Right cardiac atrium (tissue), 5 donors: ENCODE data around the gene SCARF1. TPM values are rescaled to one million over a fixed set of nuclear protein-coding genes. Genes with fewer than 3 reads are reported as not detected.

Source experiments
- ATAC-seq, 2 donors: fragments of 200-7000 bp; cut with Tn5 transposase; one replicate each; pipeline versions ENCODE4 v1.8.0 to v1.9.1; 2020; ENCODE audit warnings: moderate library complexity in 2 of 2, mild to moderate bottlenecking in 1 of 2
- DNase-seq, 3 donors: peaks; one replicate each; pipeline ENCODE4 v3.0.0-alpha.2; 2020
- H3K27ac ChIP-seq: one replicate; pipeline ENCODE4 v1.5.1; 2013; ENCODE audit warnings: mild to moderate bottlenecking, low read length, control low read depth, moderate library complexity
- H3K27me3 ChIP-seq: one replicate; pipeline ENCODE4 v1.6.1; 2013; ENCODE audit not compliant: control insufficient read depth, insufficient read depth
- H3K4me1 ChIP-seq: one replicate; pipeline ENCODE4 v1.6.1; 2013; ENCODE audit warnings: low read length; ENCODE audit not compliant: control insufficient read depth, insufficient read depth
- H3K4me3 ChIP-seq: one replicate; pipeline ENCODE4 v1.5.1; 2013; ENCODE audit warnings: low read length, control low read depth
- H3K9me3 ChIP-seq: one replicate; pipeline ENCODE4 v1.6.1; 2013; ENCODE audit warnings: low read length; ENCODE audit not compliant: control insufficient read depth
- WGBS: extraction: QIAGEN DNeasy Blood & Tissue Kit; methylation state at CpG from one replicate; pipeline ENCODE4 v1.1.7; 2013; 5-methylcytosine and 5-hydroxymethylcytosine counted together
- intact Hi-C, 4 donors: fragments of 100-400 bp; cut with DNase I; formaldehyde crosslinking; loops; one replicate each; pipeline versions ENCODE4 v1.11.0 to v1.14.0; 2022 to 2023
- polyA plus RNA-seq: library from polyadenylated mRNA; stranded (reverse); fragments of 200-250 nt; gene quantifications from one replicate; pipeline ENCODE4 v1.2.3, GENCODE V29; 2013
- total RNA-seq, 4 donors: library from RNA; stranded (reverse); fragmentation: NEBNext Ultra II Directional; extraction: Animal tissue kit (Norgen Biotek cat#: 25700); gene quantifications; one replicate each; pipeline ENCODE4 v1.2.1, GENCODE V29; 2021
- donor health status: healthy with polysubstance abuse.
- donor health status: DM: no; HTN: yes; CAD: no.
- donor health status: DM: no; HTN: no; CAD: no.
- donor health status: DM: no; HTN: yes; CAD: no; lungs with severe emphysema.
- donor health status: DM: yes; HTN: yes; CAD: no.

The SCARF1 gene
- total and polyA plus RNA-seq, 5 donors = 7.7 to 15.6 (median 12.4) TPM

DNA sequence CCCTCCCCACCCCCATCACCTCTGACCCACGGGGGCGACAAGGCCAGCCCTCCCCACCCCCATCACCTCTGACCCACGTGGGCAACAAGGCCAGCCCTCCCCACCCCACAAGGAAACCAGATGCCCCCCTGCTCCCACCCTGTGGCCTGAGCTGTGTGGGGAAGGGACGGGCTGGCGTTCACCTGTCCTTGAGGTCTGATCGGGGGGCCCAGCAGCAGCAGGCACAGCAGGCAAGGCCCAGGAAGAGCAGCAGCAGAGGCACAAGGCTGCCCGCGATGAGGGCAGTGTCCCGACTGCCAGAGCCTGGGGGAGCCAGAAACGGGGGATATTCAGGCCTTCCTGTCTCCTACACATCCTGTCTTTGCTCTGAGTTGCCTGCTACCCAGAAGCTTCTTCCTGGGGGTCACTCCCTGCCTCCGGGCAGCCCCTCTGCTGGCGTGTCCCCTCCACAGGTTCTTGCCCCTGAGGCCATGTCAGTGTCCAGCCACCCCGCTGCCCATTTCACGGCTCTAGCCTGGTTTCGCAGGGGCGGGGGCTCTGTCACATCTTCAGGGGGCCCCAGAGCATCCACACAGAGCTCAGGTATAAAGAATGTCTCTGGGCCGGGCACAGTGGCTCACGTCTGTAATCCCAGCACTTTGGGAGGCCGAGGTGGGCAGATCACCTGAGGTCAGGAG, 6.8 kb downstream of the SCARF1 start:
- Histone ChIP-seq H3K4me1 (no peaks in the 10 kb centered on the region), H3K27me3 (no peaks in the 10 kb centered on the region), H3K4me3 (no peak overlapping the region), H3K27ac (no peak overlapping the region), H3K9me3 (no peaks in the 10 kb centered on the region)
- ATAC-seq (no peak), DNase-seq (peak in 1 of 3 donors; percentile 68)
- 77% methylated on average over 19 of the region's 19 CpGs for WGBS
- intact Hi-C loops = no loop called here

DNA sequence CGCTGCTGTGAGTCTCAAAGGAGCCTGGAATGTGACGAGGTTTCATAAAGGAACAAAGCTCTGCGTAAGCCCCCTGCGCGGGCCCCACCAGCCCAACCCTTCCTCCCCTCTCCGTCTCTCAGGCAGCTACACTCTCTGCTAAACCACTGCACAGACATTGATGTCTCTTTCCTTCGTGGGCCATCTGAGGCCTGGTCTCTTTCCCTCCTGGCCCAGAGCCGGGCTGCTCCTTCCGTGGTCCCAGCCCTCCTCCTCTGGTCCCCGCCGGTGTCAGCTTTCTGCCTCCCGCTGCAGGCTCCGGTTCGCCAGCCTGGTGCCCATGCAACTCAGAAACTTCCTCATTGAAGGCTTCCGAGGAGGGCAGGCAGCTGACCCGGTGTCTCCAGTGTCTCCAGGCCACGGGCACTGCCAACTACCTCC, 7.4 kb downstream of the SCARF1 start:
- 80% methylated on average over 17 of the region's 17 CpGs for WGBS
- Histone ChIP-seq H3K4me1 (no peaks in the 10 kb centered on the region), H3K9me3 (no peaks in the 10 kb centered on the region), H3K4me3 (no peak overlapping the region), H3K27me3 (no peaks in the 10 kb centered on the region), H3K27ac (no peak overlapping the region)
- ATAC-seq (no peak), DNase-seq (no peak)
- intact Hi-C loops = no loop called here

DNA sequence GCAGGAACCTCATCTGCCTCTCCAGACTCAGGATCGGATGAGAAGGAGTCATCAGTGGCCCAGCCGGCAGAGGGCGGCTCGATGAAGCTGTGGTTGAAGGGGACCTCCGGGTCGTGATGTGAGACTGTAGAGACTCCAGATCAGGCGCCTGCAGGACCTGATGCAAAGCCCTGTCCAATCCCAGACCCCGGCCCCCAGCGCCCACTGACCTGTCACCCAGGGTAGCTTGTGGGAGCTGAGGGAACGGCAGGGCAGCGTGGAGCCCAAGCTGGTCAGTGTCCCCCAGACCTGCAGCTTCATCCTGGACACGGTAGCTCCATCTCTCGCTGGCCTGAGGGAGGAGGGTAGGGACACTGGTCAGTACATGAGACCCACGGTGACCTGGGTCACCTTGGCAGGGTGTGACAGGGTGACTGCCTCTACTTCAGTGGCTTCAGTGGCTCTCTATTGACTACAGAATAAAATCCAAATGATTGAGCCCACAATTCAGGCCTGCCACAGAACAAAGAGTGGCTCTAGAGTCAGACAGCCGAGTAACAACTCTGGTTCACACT, 8.7 kb downstream of the SCARF1 start:
- H3K4me3 ChIP-seq = no peak overlapping the region
- H3K9me3 ChIP-seq = no peaks in the 10 kb centered on the region
- intact Hi-C loops = no loop called here
- 86% methylated on average over 15 of the region's 15 CpGs for WGBS
- ATAC-seq (no peak), DNase-seq (peak in 1 of 3 donors; percentile 48)
- no peaks in the 10 kb centered on the region for H3K27me3 ChIP-seq
- no peak overlapping the region for H3K27ac ChIP-seq
- H3K4me1 ChIP-seq = no peaks in the 10 kb centered on the region

DNA sequence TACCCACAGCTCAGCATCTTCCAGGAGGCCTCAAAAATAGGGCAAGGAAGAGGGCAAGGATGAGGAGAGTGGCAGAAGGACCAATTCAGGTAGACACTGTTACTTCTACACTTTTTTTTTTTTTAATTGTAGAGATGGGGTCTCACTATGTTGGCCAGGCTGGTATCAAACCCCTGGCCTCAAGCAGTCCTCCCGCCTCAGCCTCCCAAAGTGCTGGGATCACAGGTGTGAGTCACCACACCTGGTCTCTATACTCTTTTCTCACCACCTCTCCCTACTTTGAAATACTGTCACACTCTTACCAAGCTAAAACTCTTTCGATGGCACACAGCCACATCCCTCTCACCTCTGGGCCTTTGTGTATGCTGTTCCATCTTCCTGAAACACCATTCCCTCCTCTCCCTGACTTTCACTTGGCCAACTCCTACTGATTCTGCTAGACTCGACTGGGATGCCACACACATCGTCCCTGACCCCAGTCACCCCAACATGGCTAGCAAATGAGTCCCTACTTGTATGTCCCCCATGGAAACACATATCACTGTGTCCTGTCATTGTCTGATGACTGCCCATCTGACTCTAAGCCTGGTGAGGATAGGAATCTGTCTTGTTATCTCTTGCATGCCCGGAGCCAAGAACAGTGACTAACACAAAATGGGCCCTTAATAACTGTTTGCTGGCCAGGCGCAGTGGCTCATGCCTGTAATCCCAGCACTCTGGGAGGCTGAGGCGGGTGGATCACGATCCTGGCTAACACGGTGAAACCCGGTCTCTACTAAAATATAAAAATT, 9.7 kb downstream of the SCARF1 start:
- no peaks in the 10 kb centered on the region for H3K4me1 ChIP-seq
- DNase-seq (peak in 1 of 3 donors; percentile 12), ATAC-seq (no peak)
- no peaks in the 10 kb centered on the region for H3K9me3 ChIP-seq
- H3K4me3 ChIP-seq = no peak overlapping the region
- WGBS = 85% methylated on average over 10 of the region's 10 CpGs
- H3K27ac ChIP-seq = no peak overlapping the region
- intact Hi-C loops = no loop called here
- no peaks in the 10 kb centered on the region for H3K27me3 ChIP-seq

DNA sequence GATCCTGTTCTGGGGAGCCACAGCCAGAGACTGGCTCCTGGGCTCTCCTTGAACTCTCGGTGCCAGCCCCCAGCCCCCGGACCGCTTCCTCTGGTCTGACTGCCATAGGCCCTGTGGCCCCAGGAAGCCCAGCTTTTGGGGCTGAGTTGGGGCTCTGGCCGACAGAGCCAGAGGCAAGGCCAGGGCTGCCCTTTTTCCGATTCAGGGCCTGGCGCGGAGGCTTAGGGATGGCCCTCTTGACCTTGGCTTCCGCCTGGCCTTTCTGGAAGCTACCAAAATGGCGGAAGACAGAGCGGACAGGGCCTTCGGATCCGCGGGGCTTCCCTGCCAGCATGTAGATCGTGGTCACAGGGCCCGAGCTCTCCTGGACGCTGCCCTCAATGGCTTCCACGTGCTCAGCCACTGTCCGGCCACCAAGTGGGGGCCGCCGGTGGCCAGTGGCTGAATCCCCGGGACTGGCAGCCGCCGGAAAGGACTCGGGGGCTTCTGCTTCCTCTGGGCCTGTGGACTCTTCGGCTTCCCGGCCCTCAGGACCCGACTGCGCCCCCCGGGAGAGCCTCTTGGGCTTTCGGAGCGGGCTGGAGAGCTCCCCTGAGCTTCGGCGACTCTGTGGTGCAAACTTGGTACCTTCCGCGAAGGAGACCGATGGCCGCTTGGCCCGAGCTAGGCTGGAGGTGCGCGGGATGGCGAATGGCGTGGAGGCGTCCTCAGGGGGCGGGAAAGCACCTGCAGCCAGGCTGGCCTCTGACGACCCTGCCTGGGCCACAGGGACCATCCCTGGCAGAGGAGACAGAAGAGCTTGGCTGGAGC, 10.5 kb downstream of the SCARF1 start:
- no peak overlapping the region for H3K27ac ChIP-seq
- DNase-seq (peak in 1 of 3 donors; percentile 64), ATAC-seq (peak in 1 of 2 donors; percentile 3)
- H3K4me3 ChIP-seq = no peak overlapping the region
- no peaks in the 10 kb centered on the region for H3K27me3 ChIP-seq
- intact Hi-C loops = no loop called here
- H3K9me3 ChIP-seq = no peaks in the 10 kb centered on the region
- no peaks in the 10 kb centered on the region for H3K4me1 ChIP-seq
- 95% methylated on average over 45 of the region's 45 CpGs for WGBS

DNA sequence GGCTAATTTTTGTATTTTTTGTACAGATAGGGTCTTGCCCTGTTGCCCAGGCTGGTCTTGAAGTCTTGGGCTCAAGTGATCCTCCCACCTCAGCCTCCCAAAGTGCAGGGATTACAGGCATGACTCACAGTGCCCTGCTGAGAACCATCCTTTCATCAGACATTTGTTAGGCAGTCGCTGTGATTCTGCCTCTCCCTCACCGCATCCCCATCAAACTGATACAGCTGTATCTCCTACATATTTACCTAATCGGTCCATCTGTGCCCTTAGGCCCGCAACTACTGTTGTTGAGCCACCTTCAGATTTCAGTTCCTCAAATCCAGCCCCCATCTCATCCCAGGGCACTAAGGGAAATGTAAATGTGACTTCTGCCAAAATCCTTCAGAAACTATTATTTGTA, 14.9 kb downstream of the SCARF1 start:
- no peak overlapping the region for H3K4me3 ChIP-seq
- intact Hi-C loops = no loop called here
- no peaks in the 10 kb centered on the region for H3K27me3 ChIP-seq
- ATAC-seq (no peak), DNase-seq (no peak)
- peaks cover 1% of the 10 kb centered on the region for H3K4me1 ChIP-seq
- no peak overlapping the region for H3K27ac ChIP-seq
- no peaks in the 10 kb centered on the region for H3K9me3 ChIP-seq
- 80% methylated on average over 4 of the region's 4 CpGs for WGBS

DNA sequence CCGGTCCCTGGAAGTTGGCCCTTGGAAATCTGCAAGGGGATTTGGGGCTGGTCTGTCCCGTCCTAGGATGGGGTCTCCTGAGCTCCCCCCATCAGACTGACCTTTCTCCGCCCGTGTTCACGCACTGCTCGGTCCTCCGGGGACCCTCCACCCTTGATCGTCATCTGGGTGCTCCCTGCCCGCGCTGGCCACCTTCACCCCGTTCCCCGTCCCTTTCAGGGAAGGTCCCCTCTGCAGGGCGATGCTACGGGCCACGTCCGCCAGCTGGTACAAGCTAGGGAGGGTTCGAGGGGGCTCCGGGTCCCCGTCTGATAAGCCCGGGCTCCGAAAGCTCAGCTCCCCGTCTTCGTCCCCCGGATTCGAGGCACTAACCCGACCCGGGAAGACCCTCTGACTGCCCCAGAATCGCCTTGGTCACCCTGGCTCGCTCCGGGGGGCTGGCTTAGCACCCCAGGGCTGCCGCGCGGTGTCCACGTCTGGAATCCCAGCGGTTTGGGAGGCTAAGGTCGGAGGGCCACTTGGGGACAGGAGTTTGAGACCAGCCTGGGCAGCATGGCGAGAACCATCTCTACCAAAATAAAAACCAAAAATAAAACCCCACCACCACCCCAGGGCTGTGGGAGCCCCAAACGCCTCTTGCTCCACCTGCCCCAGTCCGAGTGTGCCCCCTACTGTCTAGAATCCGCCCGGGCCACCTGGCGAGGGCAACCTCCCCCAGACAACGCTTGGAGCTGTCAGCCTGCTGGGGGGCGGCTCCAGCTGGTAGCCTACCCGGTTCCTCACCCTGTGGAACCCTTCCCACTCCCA, 15.8 kb downstream of the SCARF1 start:
- no peaks in the 10 kb centered on the region for H3K27me3 ChIP-seq
- H3K4me1 ChIP-seq = peaks cover 1% of the 10 kb centered on the region
- H3K27ac ChIP-seq = peak overlapping the region; percentile 63
- H3K4me3 ChIP-seq = peak overlapping the region; percentile 76
- DNase-seq = peak; percentile 66 to 85 (median 78)
- 5% methylated on average over 45 of the region's 45 CpGs for WGBS
- H3K9me3 ChIP-seq = no peaks in the 10 kb centered on the region
- ATAC-seq = peak; percentile 3 to 23
- intact Hi-C loops = loop anchor here in 3 of 4 donors (2.0 to 5.0 kb wide), 2 partner anchors 52 to 55 kb away; no protein-coding TSS in a partner anchor

DNA sequence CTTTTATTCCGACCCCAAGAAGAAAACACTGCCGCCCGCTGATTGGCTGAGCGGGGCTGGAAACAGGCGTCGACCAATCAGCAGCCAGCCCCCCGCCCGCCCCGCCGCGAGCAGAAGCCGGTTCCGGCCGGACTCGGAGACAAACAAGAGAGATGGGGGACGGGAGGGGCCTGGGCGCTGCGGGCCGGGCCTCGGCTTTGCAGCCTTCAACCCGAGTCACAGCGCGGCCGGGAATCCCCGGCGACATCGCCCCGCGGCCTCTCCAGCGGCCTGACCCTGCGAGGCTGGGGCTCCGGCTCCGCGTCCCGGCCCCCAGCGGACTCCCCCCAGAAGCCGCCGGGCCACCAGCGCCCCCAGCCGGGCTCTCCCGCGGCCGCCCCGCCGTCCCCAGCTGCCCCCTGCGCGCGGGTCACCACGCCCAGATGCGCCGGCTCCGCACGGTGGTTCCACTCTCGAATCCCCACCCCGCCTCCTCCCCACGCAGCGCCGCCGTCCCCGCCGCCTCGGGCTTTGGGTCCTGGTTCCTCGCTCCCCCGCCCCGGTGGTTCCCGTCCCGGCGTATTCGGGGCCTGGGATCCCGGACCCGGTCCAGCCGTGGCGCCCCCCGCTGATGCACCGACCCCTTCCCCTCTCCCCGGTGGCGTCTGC, 16.6 kb downstream of the SCARF1 start:
- peak overlapping the region; percentile 63 for H3K27ac ChIP-seq
- under 1% methylated on average over 77 of the region's 77 CpGs for WGBS
- H3K27me3 ChIP-seq = no peaks in the 10 kb centered on the region
- ATAC-seq (peak; percentile 91), DNase-seq (peak; percentile 93 to 97 (median 97))
- no peaks in the 10 kb centered on the region for H3K9me3 ChIP-seq
- intact Hi-C loops = loop anchor here in 3 of 4 donors (2.0 to 5.0 kb wide), 2 partner anchors 52 to 54 kb away; no protein-coding TSS in a partner anchor
- H3K4me1 ChIP-seq = peaks cover 1% of the 10 kb centered on the region
- H3K4me3 ChIP-seq = peak overlapping the region; percentile 76

DNA sequence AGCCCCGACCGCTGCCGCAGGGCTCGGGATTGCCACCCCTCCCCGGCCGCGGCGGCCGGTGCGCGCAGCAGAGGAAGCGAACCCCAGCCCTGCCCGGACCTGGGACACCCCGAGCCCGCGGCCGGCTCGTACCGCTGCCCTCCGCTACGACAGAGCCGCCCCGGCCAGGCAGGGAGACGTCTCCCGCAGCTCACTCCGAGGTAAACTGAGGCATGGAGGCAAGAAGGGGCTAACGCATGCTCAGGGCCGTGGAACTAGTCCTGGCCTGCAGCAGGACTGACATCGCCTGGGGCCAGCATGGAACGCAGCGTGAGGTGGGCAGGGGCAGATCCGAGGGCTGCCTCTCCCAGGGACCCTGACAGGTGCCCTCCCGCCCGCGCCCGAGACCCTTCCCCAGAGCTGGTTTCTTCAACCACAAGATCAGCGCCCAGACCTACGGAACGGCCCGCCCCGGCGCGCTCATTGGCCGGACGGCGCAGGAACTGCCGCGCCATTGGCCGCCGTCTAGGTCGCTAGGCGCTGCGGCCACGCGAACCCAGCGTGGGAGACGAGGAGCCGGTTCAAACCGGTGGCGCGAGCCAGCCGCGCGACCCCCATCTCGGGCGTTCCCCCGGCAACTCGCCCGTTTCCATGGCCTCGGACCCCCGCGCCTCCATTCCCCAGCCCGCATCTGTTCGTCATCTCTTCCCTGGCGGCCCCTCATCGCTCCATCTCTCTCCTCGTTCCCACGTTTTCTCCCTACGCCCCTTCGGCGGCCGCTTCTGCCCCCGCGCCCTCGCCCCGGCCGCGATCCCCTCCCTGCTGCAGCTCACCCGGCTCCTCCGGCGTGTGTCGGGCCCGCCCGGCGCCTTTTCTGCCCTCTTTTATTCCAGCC, 17.3 kb downstream of the SCARF1 start, which contains the start of gene SLC43A2:
Gene SLC43A2 (minus strand): TSS at position 853 of the 874 bp plus-strand sequence. CDS start 960 bp downstream, outside the sequence.
- peak; percentile 92 to 94 for ATAC-seq
- intact Hi-C loops = loop anchor here (2.0 to 5.0 kb wide), 2 partner anchors 51 to 53 kb away; no protein-coding TSS in a partner anchor
- H3K4me1 ChIP-seq = peaks cover 1% of the 10 kb centered on the region
- H3K27ac ChIP-seq = peak within 1 kb of the TSS; percentile 63
- H3K27me3 ChIP-seq = no peaks in the 10 kb centered on the region
- WGBS = under 1% methylated on average over 95 of the region's 95 CpGs
- H3K9me3 ChIP-seq = no peaks in the 10 kb centered on the region
- DNase-seq = peak; percentile 81 to 92 (median 92)
- H3K4me3 ChIP-seq = peak within 1 kb of the TSS; percentile 76
